Measurements from ENCODE around the gene DCLK2. TPM values are rescaled to one million over a fixed set of nuclear protein-coding genes. Genes with fewer than 3 reads are reported as not detected.

DCLK2 gene
- total RNA-seq, 1 donor from 2014 or later: 49.2 TPM

DNA sequence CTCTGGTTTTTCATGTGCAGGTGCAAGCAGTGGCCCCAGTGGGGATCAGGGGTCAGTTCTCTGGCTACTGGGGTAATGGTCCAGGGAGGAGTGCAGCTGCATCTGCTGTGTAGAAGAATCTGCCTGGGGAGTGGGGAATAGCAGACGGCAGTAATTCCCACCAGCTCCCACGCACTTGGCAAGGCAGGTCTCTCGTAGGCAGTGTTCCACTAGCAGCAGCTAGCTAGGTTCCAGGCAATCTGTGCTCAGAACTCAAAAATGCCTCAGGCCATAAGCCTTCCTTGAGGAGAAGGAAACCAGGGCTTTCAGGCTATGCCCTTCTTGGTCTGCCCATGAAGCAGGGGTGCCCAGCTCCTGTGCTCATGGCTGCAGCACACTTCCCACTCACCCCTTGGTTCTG is 38.8 kb downstream of the DCLK2 start:
- H3K27me3 Mint-ChIP-seq (ENCODE audit: low read depth): no peaks in the 10 kb centered on the region
- DNase-seq (ENCODE audit: low spot score in 2 of 2, unreplicated experiment in 2 of 2): no peak
- H3K4me3 Mint-ChIP-seq: no peak overlapping the region
- peaks cover 40% of the 10 kb centered on the region for H3K9me3 Mint-ChIP-seq
- TF ChIP-seq, protein P1, sequence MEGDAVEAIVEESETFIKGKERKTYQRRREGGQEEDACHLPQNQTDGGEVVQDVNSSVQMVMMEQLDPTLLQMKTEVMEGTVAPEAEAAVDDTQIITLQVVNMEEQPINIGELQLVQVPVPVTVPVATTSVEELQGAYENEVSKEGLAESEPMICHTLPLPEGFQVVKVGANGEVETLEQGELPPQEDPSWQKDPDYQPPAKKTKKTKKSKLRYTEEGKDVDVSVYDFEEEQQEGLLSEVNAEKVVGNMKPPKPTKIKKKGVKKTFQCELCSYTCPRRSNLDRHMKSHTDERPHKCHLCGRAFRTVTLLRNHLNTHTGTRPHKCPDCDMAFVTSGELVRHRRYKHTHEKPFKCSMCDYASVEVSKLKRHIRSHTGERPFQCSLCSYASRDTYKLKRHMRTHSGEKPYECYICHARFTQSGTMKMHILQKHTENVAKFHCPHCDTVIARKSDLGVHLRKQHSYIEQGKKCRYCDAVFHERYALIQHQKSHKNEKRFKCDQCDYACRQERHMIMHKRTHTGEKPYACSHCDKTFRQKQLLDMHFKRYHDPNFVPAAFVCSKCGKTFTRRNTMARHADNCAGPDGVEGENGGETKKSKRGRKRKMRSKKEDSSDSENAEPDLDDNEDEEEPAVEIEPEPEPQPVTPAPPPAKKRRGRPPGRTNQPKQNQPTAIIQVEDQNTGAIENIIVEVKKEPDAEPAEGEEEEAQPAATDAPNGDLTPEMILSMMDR (IDR thresholded peaks at IDR 0.05; ENCODE audit: unreplicated experiment): no peak
- H3K4me1 Mint-ChIP-seq: peaks cover 23% of the 10 kb centered on the region
- peaks cover 41% of the 10 kb centered on the region for H3K36me3 Mint-ChIP-seq
- H3K27ac Mint-ChIP-seq: peak overlapping the region; percentile 77

DNA sequence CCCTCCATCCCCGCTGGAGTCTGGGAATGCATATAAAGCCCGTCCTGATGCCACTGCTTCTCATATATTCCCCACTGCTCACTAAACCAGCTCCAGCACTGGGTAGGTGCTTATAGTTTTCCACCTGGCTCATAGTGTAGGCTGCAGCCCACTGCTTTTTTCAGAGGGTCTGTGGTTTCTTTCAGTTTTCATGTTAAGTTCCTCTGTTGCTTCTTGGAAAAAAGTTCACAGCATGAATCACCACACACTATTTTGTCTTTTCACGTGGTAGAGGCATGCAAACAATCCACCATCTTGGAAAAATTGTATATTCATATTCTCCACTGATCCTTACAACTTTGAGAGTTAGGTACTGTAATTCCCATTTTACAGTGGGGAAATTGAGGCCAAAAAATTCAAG is 39.4 kb downstream of the DCLK2 start:
- TF ChIP-seq, protein P1 (IDR thresholded peaks at IDR 0.05; ENCODE audit: unreplicated experiment): no peak
- H3K27ac Mint-ChIP-seq: peak overlapping the region; percentile 77
- no peak overlapping the region for H3K4me3 Mint-ChIP-seq
- peaks cover 40% of the 10 kb centered on the region for H3K9me3 Mint-ChIP-seq
- H3K4me1 Mint-ChIP-seq: peaks cover 23% of the 10 kb centered on the region
- DNase-seq (ENCODE audit: low spot score in 2 of 2, unreplicated experiment in 2 of 2): no peak
- H3K36me3 Mint-ChIP-seq: peaks cover 41% of the 10 kb centered on the region
- H3K27me3 Mint-ChIP-seq (ENCODE audit: low read depth): no peaks in the 10 kb centered on the region

GRCh38 chr4:150119492-150119891 is 41.2 kb downstream of the DCLK2 start:
- H3K4me3 Mint-ChIP-seq: no peak overlapping the region
- H3K27me3 Mint-ChIP-seq (ENCODE audit: low read depth): no peaks in the 10 kb centered on the region
- H3K27ac Mint-ChIP-seq: peak overlapping the region; percentile 87
- H3K36me3 Mint-ChIP-seq: peaks cover 39% of the 10 kb centered on the region
- no peak for DNase-seq (ENCODE audit: low spot score in 2 of 2, unreplicated experiment in 2 of 2)
- TF ChIP-seq, protein P1 (IDR thresholded peaks at IDR 0.05; ENCODE audit: unreplicated experiment): no peak
- peaks cover 23% of the 10 kb centered on the region for H3K4me1 Mint-ChIP-seq
- H3K9me3 Mint-ChIP-seq: peaks cover 35% of the 10 kb centered on the region

GRCh38 chr4:150123087-150123486 is 44.8 kb downstream of the DCLK2 start:
- Mint-ChIP-seq H3K27ac (no peak overlapping the region), H3K4me1 (peaks cover 18% of the 10 kb centered on the region), H3K27me3 (ENCODE audit: low read depth) (no peaks in the 10 kb centered on the region), H3K4me3 (no peak overlapping the region), H3K36me3 (peaks cover 29% of the 10 kb centered on the region), H3K9me3 (peaks cover 25% of the 10 kb centered on the region)
- DNase-seq (ENCODE audit: low spot score in 2 of 2, unreplicated experiment in 2 of 2): no peak
- TF ChIP-seq, protein P1 (IDR thresholded peaks at IDR 0.05; ENCODE audit: unreplicated experiment): no peak

- Mint-ChIP-seq H3K27ac (no peak overlapping the region), H3K4me3 (no peak overlapping the region), H3K9me3 (peaks cover 25% of the 10 kb centered on the region), H3K36me3 (peaks cover 29% of the 10 kb centered on the region), H3K27me3 (ENCODE audit: low read depth) (no peaks in the 10 kb centered on the region), H3K4me1 (peaks cover 25% of the 10 kb centered on the region)
- no peak for DNase-seq (ENCODE audit: low spot score in 2 of 2, unreplicated experiment in 2 of 2)
- TF ChIP-seq, protein P1 (IDR thresholded peaks at IDR 0.05; ENCODE audit: unreplicated experiment): no peak
Measured at GRCh38 chr4:150123796-150124677, 45.8 kb downstream of the DCLK2 start.
